HL-60/S4 (cell line): ENCODE results near the gene MDH2.
"Not testable (repeated sequence)": the region's sequence is repeated elsewhere in the genome, so short reads cannot be mapped to it uniquely, and the experiment has no call there.

Source experiments
- in situ Hi-C: fragments of 300-500 bp; cut with MboI; formaldehyde crosslinking; loops from 2 replicates; pipeline ENCODE4 v1.14.3; 2022; ENCODE audit warnings: low sequenced_read_pairs

MDH2 gene

GRCh38 chr7:76047811-76048667 is at the start of gene MDH2, which contains the start of gene STYXL1:
MDH2 (plus strand) TSS chr7:76048106; CDS start chr7:76048161, 55 bp downstream.
STYXL1 (minus strand) TSS chr7:76048000; CDS start chr7:76030523, 17,477 bp downstream.
- in situ Hi-C loops = no loop called here

- in situ Hi-C loops = no loop called here
These were observed 47.3 kb upstream of the MDH2 start for GRCh38 chr7:76000566-76000965.

- in situ Hi-C loops = no loop called here
These were observed 45.8 kb upstream of the MDH2 start for GRCh38 chr7:76002139-76002538.

GRCh38 chr7:76002822-76003221 is 45.1 kb upstream of the MDH2 start:
- in situ Hi-C loops = no loop called here

- in situ Hi-C loops = no loop called here
These were observed 44.6 kb upstream of the MDH2 start for GRCh38 chr7:76003351-76003750.

- in situ Hi-C loops = not testable (repeated sequence)
These were observed 42.9 kb upstream of the MDH2 start for GRCh38 chr7:76005004-76005403.

GRCh38 chr7:76008156-76008687 is 39.7 kb upstream of the MDH2 start:
- in situ Hi-C loops = no loop called here

GRCh38 chr7:76009672-76010600 is 38.0 kb upstream of the MDH2 start:
- in situ Hi-C loops = no loop called here

GRCh38 chr7:76011442-76011861 is 36.5 kb upstream of the MDH2 start:
- in situ Hi-C loops = no loop called here

GRCh38 chr7:76016191-76016947 is 31.5 kb upstream of the MDH2 start:
- in situ Hi-C loops = no loop called here

GRCh38 chr7:76018520-76018919 is 29.4 kb upstream of the MDH2 start:
- in situ Hi-C loops = not testable (repeated sequence)

GRCh38 chr7:76020031-76020714 is 27.7 kb upstream of the MDH2 start:
- in situ Hi-C loops = loop anchor here (5.0 kb wide), 1 partner anchor 163 kb away; no protein-coding TSS in a partner anchor

GRCh38 chr7:76022026-76022780 is 25.7 kb upstream of the MDH2 start:
- in situ Hi-C loops = loop anchor here (5.0 kb wide), 1 partner anchor 165 kb away; no protein-coding TSS in a partner anchor

- in situ Hi-C loops = loop anchor here (5.0 kb wide), 1 partner anchor 166 kb away; no protein-coding TSS in a partner anchor
These were observed 24.9 kb upstream of the MDH2 start for GRCh38 chr7:76023002-76023401.

GRCh38 chr7:76029682-76030081 is 18.2 kb upstream of the MDH2 start:
- in situ Hi-C loops = not testable (repeated sequence)

- in situ Hi-C loops = no loop called here
These were observed 15.9 kb upstream of the MDH2 start for GRCh38 chr7:76031964-76032363.

- in situ Hi-C loops = no loop called here
These were observed 10.6 kb upstream of the MDH2 start for GRCh38 chr7:76037310-76037709.

GRCh38 chr7:76040126-76040525 is 7.8 kb upstream of the MDH2 start:
- in situ Hi-C loops = no loop called here

GRCh38 chr7:76044375-76044865 is 3.5 kb upstream of the MDH2 start:
- in situ Hi-C loops = no loop called here
